ENCODE data around the gene GDPD2. TPM values are rescaled to one million over a fixed set of nuclear protein-coding genes. Genes with fewer than 3 reads are reported as not detected.

Gene GDPD2
- total and polyA plus RNA-seq, 2 of the 13 experiments (the other 11 are each of a cell fraction or from before 2014, with no cell fraction given), result 0.04 to 0.08 TPM

- no peak for TF ChIP-seq ZNF512 (CRISPR knock-in tag; IDR thresholded peaks at IDR 0.05)
- no peak for TF ChIP-seq ZNF616 (CRISPR knock-in tag; IDR thresholded peaks at IDR 0.05; ENCODE audit: low read depth)
- no peak for TF ChIP-seq LBX2 (CRISPR knock-in tag; IDR thresholded peaks at IDR 0.05; ENCODE audit: borderline replicate concordance)
- no peak for TF ChIP-seq IRF9 (CRISPR knock-in tag; IDR thresholded peaks at IDR 0.05; ENCODE audit: borderline replicate concordance)
- no peak for TF ChIP-seq XRCC5 (optimal IDR thresholded peaks at IDR 0.05; ENCODE audit: low read length)
- peak; percentile 18; the same call in 1 of the 2 replicates for TF ChIP-seq PHF8 (CRISPR knock-in tag; IDR thresholded peaks at IDR 0.05)
- no peak for TF ChIP-seq CSRNP1 (CRISPR knock-in tag; IDR thresholded peaks at IDR 0.05)
- no peak for TF ChIP-seq MTF1 (CRISPR knock-in tag; IDR thresholded peaks at IDR 0.05)
- TF ChIP-seq HMG20B (CRISPR knock-in tag; conservative IDR thresholded peaks at IDR 0.05), result no peak
- no peak for TF ChIP-seq ATF7-NPFF (CRISPR knock-in tag; IDR thresholded peaks at IDR 0.05; ENCODE audit: low read depth)
- TF ChIP-seq ZNF441 (CRISPR knock-in tag; IDR thresholded peaks at IDR 0.05; ENCODE audit: borderline replicate concordance), result no peak
- no peak for TF ChIP-seq LRRFIP1 (CRISPR knock-in tag; conservative IDR thresholded peaks at IDR 0.05)
- TF ChIP-seq SAP130 (CRISPR knock-in tag; IDR thresholded peaks at IDR 0.05; ENCODE audit: low read depth), result peak; percentile 9; the same call in 1 of the 2 replicates
- TF ChIP-seq SP4 (CRISPR knock-in tag; IDR thresholded peaks at IDR 0.05), result peak; percentile 36; the same call in 1 of the 2 replicates
- no peak for TF ChIP-seq HIVEP1 (CRISPR knock-in tag; IDR thresholded peaks at IDR 0.05)
- no peak for TF ChIP-seq ZNF180 (CRISPR knock-in tag; IDR thresholded peaks at IDR 0.05; ENCODE audit: borderline replicate concordance, low read depth)
- no peak for TF ChIP-seq ZNF749 (CRISPR knock-in tag; IDR thresholded peaks at IDR 0.05; ENCODE audit: borderline replicate concordance)
- TF ChIP-seq ZNF280D (CRISPR knock-in tag; IDR thresholded peaks at IDR 0.05), result no peak
- no peak for TF ChIP-seq CEBPB (IDR thresholded peaks at IDR 0.05; ENCODE audit: borderline replicate concordance, low read depth, low read length)
- TF ChIP-seq FLYWCH1 (CRISPR knock-in tag; IDR thresholded peaks at IDR 0.05), result no peak
These were observed 11.3 kb downstream of the GDPD2 start (continued) for GRCh38 chrX:70434352-70434866.

Measured in HepG2 (cell line).